DND-41 (cell line): ENCODE data around the gene FUT7.

Source experiments
- EZH2 ChIP-seq: IDR thresholded peaks from 3 replicates; pipeline ENCODE4 v1.6.1; 2012; ENCODE audit warnings: borderline replicate concordance, low read depth, mild to moderate bottlenecking, moderate library complexity, low read length, inconsistent platforms; ENCODE audit not compliant: severe bottlenecking
- TF ChIP-seq, protein P1 (sequence below): IDR thresholded peaks from 2 replicates; pipeline ENCODE4 v1.5.1; 2012; ENCODE audit warnings: borderline replicate concordance, low read length, moderate library complexity, mild to moderate bottlenecking; ENCODE audit not compliant: poor library complexity, severe bottlenecking; ENCODE audit errors: extremely low read depth

DNA sequence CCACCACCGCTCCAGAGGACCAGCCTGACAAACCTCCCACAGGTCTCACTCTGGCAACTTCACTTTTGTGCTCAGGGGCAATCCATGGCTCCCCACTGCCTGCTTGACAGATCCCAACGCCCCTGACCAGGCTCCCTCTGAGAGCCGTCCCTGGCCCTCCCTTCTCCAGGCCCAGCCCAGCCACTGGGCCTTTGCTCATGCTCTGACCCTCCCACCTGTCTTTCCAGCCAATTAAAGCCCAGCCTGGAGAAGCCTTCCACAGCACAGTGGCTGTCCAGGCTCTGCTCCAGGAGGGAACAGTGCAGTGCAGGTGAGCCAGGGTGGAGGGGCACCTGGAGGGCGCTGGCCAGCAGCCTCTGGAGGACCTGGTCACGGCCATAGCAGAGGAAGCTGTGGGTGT, 18.7 kb upstream of the FUT7 start:
- TF ChIP-seq, protein P1, sequence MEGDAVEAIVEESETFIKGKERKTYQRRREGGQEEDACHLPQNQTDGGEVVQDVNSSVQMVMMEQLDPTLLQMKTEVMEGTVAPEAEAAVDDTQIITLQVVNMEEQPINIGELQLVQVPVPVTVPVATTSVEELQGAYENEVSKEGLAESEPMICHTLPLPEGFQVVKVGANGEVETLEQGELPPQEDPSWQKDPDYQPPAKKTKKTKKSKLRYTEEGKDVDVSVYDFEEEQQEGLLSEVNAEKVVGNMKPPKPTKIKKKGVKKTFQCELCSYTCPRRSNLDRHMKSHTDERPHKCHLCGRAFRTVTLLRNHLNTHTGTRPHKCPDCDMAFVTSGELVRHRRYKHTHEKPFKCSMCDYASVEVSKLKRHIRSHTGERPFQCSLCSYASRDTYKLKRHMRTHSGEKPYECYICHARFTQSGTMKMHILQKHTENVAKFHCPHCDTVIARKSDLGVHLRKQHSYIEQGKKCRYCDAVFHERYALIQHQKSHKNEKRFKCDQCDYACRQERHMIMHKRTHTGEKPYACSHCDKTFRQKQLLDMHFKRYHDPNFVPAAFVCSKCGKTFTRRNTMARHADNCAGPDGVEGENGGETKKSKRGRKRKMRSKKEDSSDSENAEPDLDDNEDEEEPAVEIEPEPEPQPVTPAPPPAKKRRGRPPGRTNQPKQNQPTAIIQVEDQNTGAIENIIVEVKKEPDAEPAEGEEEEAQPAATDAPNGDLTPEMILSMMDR, result no peak
- TF ChIP-seq EZH2, result no peak
